Measurements from ENCODE around the gene OSCP1.
A peak's percentile ranks its signal among the peaks of the same experiment; 100 is the strongest.

OSCP1 gene

GRCh38 chr1:36400514-36400824, 49.8 kb downstream of the OSCP1 start:
- Histone ChIP-seq H2AK5ac (ENCODE audit: low read length, severe bottlenecking) (peak overlapping the region; percentile 67), H3K4me1 (ENCODE audit: control insufficient read depth, insufficient read depth, low read depth, low read length) (peaks cover 18% of the 10 kb centered on the region)
- WGBS, result 85% methylated on average over 10 of the region's 10 CpGs

GRCh38 chr1:36398370-36398977, 51.8 kb downstream of the OSCP1 start:
- Histone ChIP-seq H3K23ac (ENCODE audit: low read length in 2 of 2) (no peak overlapping the region), H3K27me3 (ENCODE audit: control insufficient read depth in 1 of 2, insufficient read depth in 1 of 2, low read length in 2 of 2) (no peaks in the 10 kb centered on the region), H2AFZ (ENCODE audit: low read depth, low read length) (no peak overlapping the region), H2BK15ac (ENCODE audit: low read depth, poor library complexity, severe bottlenecking) (no peak overlapping the region), H3K36me3 (ENCODE audit: control insufficient read depth in 1 of 2, insufficient read depth in 2 of 2, low read depth in 1 of 2, low read length in 2 of 2) (peaks cover 8 to 10% of the 10 kb centered on the region in 2 experiments), H4K8ac (ENCODE audit: low read length) (no peak overlapping the region), H3K9me3 (ENCODE audit: control insufficient read depth, low read length) (no peaks in the 10 kb centered on the region), H3K18ac (ENCODE audit: low read depth in 1 of 2, low read length in 2 of 2) (no peak overlapping the region), H3K4me2 (ENCODE audit: low read length, poor library complexity, severe bottlenecking) (no peak overlapping the region), H2BK12ac (ENCODE audit: low read length in 2 of 2) (no peak overlapping the region), H2BK120ac (ENCODE audit: low read depth, low read length) (no peak overlapping the region), H3K9ac (ENCODE audit: low read length) (peak overlapping the region; percentile 94), H2BK5ac (ENCODE audit: low read depth, low read length, poor library complexity, severe bottlenecking) (no peak overlapping the region), H3K4me3 (ENCODE audit: insufficient read depth in 1 of 2, low read depth in 1 of 2, low read length in 2 of 2) (peak overlapping the region in 1 of 2 experiments; percentile 93), H4K91ac (ENCODE audit: low read length) (no peak overlapping the region), H3K27ac (ENCODE audit: low read length, poor library complexity, severe bottlenecking) (no peak overlapping the region), H3K4ac (ENCODE audit: low read depth in 1 of 2, low read length in 2 of 2) (no peak overlapping the region), H3K79me1 (replicated peaks; ENCODE audit: low read length, poor library complexity, severe bottlenecking) (peaks cover 16% of the 10 kb centered on the region), H3K4me1 (ENCODE audit: control insufficient read depth, insufficient read depth, low read depth, low read length) (peaks cover 18% of the 10 kb centered on the region), H2AK5ac (ENCODE audit: low read length, severe bottlenecking) (no peak overlapping the region), H3K14ac (ENCODE audit: low read length in 2 of 2) (no peak overlapping the region)
- WGBS, result 93% methylated on average over 7 of the region's 7 CpGs
- DNase-seq, result no peak

More at GRCh38 chr1:36400514-36400824, 49.8 kb downstream of the OSCP1 start:
- no peaks in the 10 kb centered on the region for H3K27me3 ChIP-seq (ENCODE audit: control insufficient read depth in 1 of 2, insufficient read depth in 1 of 2, low read length in 2 of 2)
- no peaks in the 10 kb centered on the region for H3K36me3 ChIP-seq (ENCODE audit: control insufficient read depth in 1 of 2, insufficient read depth in 2 of 2, low read depth in 1 of 2, low read length in 2 of 2)
- peak overlapping the region; percentile 74 for H3K9ac ChIP-seq (ENCODE audit: low read length)
- H3K4me3 ChIP-seq (ENCODE audit: insufficient read depth in 1 of 2, low read depth in 1 of 2, low read length in 2 of 2), result peak overlapping the region; percentile 12 to 70
- H4K8ac ChIP-seq (ENCODE audit: low read length), result peak overlapping the region; percentile 100
- no peak for DNase-seq
- H2BK15ac ChIP-seq (ENCODE audit: low read depth, poor library complexity, severe bottlenecking), result peak overlapping the region; percentile 98
- H3K27ac ChIP-seq (ENCODE audit: low read length, poor library complexity, severe bottlenecking), result peak overlapping the region; percentile 98
- H4K91ac ChIP-seq (ENCODE audit: low read length), result peak overlapping the region; percentile 85
- H3K4ac ChIP-seq (ENCODE audit: low read depth in 1 of 2, low read length in 2 of 2), result peak overlapping the region; percentile 98 to 100
- H2AFZ ChIP-seq (ENCODE audit: low read depth, low read length), result peak overlapping the region; percentile 97
- H2BK120ac ChIP-seq (ENCODE audit: low read depth, low read length), result peak overlapping the region; percentile 39
- H3K9me3 ChIP-seq (ENCODE audit: control insufficient read depth, low read length), result no peaks in the 10 kb centered on the region
- H2BK12ac ChIP-seq (ENCODE audit: low read length in 2 of 2), result peak overlapping the region; percentile 51 to 100
- peak overlapping the region; percentile 67 to 89 for H3K23ac ChIP-seq (ENCODE audit: low read length in 2 of 2)
- H2BK5ac ChIP-seq (ENCODE audit: low read depth, low read length, poor library complexity, severe bottlenecking), result peak overlapping the region; percentile 24
- H3K4me2 ChIP-seq (ENCODE audit: low read length, poor library complexity, severe bottlenecking), result peak overlapping the region; percentile 77
- H3K14ac ChIP-seq (ENCODE audit: low read length in 2 of 2), result peak overlapping the region in 1 of 2 experiments; percentile 97
- H3K79me1 ChIP-seq (replicated peaks; ENCODE audit: low read length, poor library complexity, severe bottlenecking), result peaks cover 10% of the 10 kb centered on the region
- H3K18ac ChIP-seq (ENCODE audit: low read depth in 1 of 2, low read length in 2 of 2), result peak overlapping the region; percentile 96 to 99

GRCh38 chr1:36397378-36398230, 52.6 kb downstream of the OSCP1 start, which contains the start of gene LSM10:
Gene LSM10, minus strand, starts transcription at chr1:36397908. Its CDS starts 3,779 bp downstream, at chr1:36394129.
- peaks cover 17 to 19% of the 10 kb centered on the region in 2 experiments for H3K36me3 ChIP-seq (ENCODE audit: control insufficient read depth in 1 of 2, insufficient read depth in 2 of 2, low read depth in 1 of 2, low read length in 2 of 2)
- H3K27me3 ChIP-seq (ENCODE audit: control insufficient read depth in 1 of 2, insufficient read depth in 1 of 2, low read length in 2 of 2), result no peaks in the 10 kb centered on the region
- WGBS, result 1% methylated on average over 59 of the region's 60 CpGs
- H2AFZ ChIP-seq (ENCODE audit: low read depth, low read length), result peak within 1 kb of the TSS; percentile 79
- H3K9me3 ChIP-seq (ENCODE audit: control insufficient read depth, low read length), result no peaks in the 10 kb centered on the region
- H3K4ac ChIP-seq (ENCODE audit: low read depth in 1 of 2, low read length in 2 of 2), result peak within 1 kb of the TSS; percentile 30 to 81
- no peak within 1 kb of the TSS for H2AK5ac ChIP-seq (ENCODE audit: low read length, severe bottlenecking)
- H4K91ac ChIP-seq (ENCODE audit: low read length), result peak within 1 kb of the TSS; percentile 44
- DNase-seq, result peak; percentile 99
- H2BK120ac ChIP-seq (ENCODE audit: low read depth, low read length), result peak within 1 kb of the TSS; percentile 0
- H3K4me3 ChIP-seq (ENCODE audit: insufficient read depth in 1 of 2, low read depth in 1 of 2, low read length in 2 of 2), result peak within 1 kb of the TSS; percentile 85 to 93
- H2BK5ac ChIP-seq (ENCODE audit: low read depth, low read length, poor library complexity, severe bottlenecking), result no peak within 1 kb of the TSS
- peaks cover 18% of the 10 kb centered on the region for H3K4me1 ChIP-seq (ENCODE audit: control insufficient read depth, insufficient read depth, low read depth, low read length)
- peak within 1 kb of the TSS; percentile 94 for H3K9ac ChIP-seq (ENCODE audit: low read length)
- peaks cover 23% of the 10 kb centered on the region for H3K79me1 ChIP-seq (replicated peaks; ENCODE audit: low read length, poor library complexity, severe bottlenecking)
- H3K18ac ChIP-seq (ENCODE audit: low read depth in 1 of 2, low read length in 2 of 2), result peak within 1 kb of the TSS; percentile 40 to 93
- H3K14ac ChIP-seq (ENCODE audit: low read length in 2 of 2), result peak within 1 kb of the TSS in 1 of 2 experiments; percentile 89
- H3K27ac ChIP-seq (ENCODE audit: low read length, poor library complexity, severe bottlenecking), result peak within 1 kb of the TSS; percentile 64
- H2BK12ac ChIP-seq (ENCODE audit: low read length in 2 of 2), result no peak within 1 kb of the TSS
- peak within 1 kb of the TSS; percentile 44 for H2BK15ac ChIP-seq (ENCODE audit: low read depth, poor library complexity, severe bottlenecking)
- H4K8ac ChIP-seq (ENCODE audit: low read length), result peak within 1 kb of the TSS; percentile 10
- no peak within 1 kb of the TSS for H3K23ac ChIP-seq (ENCODE audit: low read length in 2 of 2)
- peak within 1 kb of the TSS; percentile 68 for H3K4me2 ChIP-seq (ENCODE audit: low read length, poor library complexity, severe bottlenecking)

- H3K23ac ChIP-seq (ENCODE audit: low read length in 2 of 2), result no peak overlapping the region
- H2BK15ac ChIP-seq (ENCODE audit: low read depth, poor library complexity, severe bottlenecking), result no peak overlapping the region
- H4K8ac ChIP-seq (ENCODE audit: low read length), result peak overlapping the region; percentile 10
- H3K9ac ChIP-seq (ENCODE audit: low read length), result peak overlapping the region; percentile 94
- H4K91ac ChIP-seq (ENCODE audit: low read length), result peak overlapping the region; percentile 44
- 5% methylated on average over 5 of the region's 5 CpGs for WGBS
- H3K4me2 ChIP-seq (ENCODE audit: low read length, poor library complexity, severe bottlenecking), result peak overlapping the region; percentile 58
- peak overlapping the region; percentile 64 for H3K27ac ChIP-seq (ENCODE audit: low read length, poor library complexity, severe bottlenecking)
- H3K27me3 ChIP-seq (ENCODE audit: control insufficient read depth in 1 of 2, insufficient read depth in 1 of 2, low read length in 2 of 2), result no peaks in the 10 kb centered on the region
- H3K4me1 ChIP-seq (ENCODE audit: control insufficient read depth, insufficient read depth, low read depth, low read length), result peaks cover 16% of the 10 kb centered on the region
- peak overlapping the region; percentile 6 for H2AFZ ChIP-seq (ENCODE audit: low read depth, low read length)
- H3K18ac ChIP-seq (ENCODE audit: low read depth in 1 of 2, low read length in 2 of 2), result peak overlapping the region; percentile 40 to 93
- H2AK5ac ChIP-seq (ENCODE audit: low read length, severe bottlenecking), result no peak overlapping the region
- DNase-seq, result no peak
- H3K4ac ChIP-seq (ENCODE audit: low read depth in 1 of 2, low read length in 2 of 2), result peak overlapping the region; percentile 30 to 81
- H3K36me3 ChIP-seq (ENCODE audit: control insufficient read depth in 1 of 2, insufficient read depth in 2 of 2, low read depth in 1 of 2, low read length in 2 of 2), result peaks cover 23 to 24% of the 10 kb centered on the region in 2 experiments
- H2BK12ac ChIP-seq (ENCODE audit: low read length in 2 of 2), result no peak overlapping the region
- H2BK5ac ChIP-seq (ENCODE audit: low read depth, low read length, poor library complexity, severe bottlenecking), result no peak overlapping the region
- peak overlapping the region; percentile 85 to 93 for H3K4me3 ChIP-seq (ENCODE audit: insufficient read depth in 1 of 2, low read depth in 1 of 2, low read length in 2 of 2)
- peak overlapping the region in 1 of 2 experiments; percentile 46 for H3K14ac ChIP-seq (ENCODE audit: low read length in 2 of 2)
- no peaks in the 10 kb centered on the region for H3K9me3 ChIP-seq (ENCODE audit: control insufficient read depth, low read length)
- peak overlapping the region; percentile 0 for H2BK120ac ChIP-seq (ENCODE audit: low read depth, low read length)
- H3K79me1 ChIP-seq (replicated peaks; ENCODE audit: low read length, poor library complexity, severe bottlenecking), result peaks cover 22% of the 10 kb centered on the region
Measured at GRCh38 chr1:36397083-36397377, 53.2 kb downstream of the OSCP1 start.

Data from mesenchymal stem cell (in vitro differentiated cells and primary cell).